ENCODE results near the gene ENOX1. TPM values are rescaled to one million over a fixed set of nuclear protein-coding genes. Genes with fewer than 3 reads are reported as not detected.

The ENOX1 gene
- polyA plus RNA-seq, 1 donor (not counting 4 experiments of a cell fraction or from before 2014, with no cell fraction given) = 1.1 TPM

- Histone ChIP-seq H4K20me1 (ENCODE audit: control insufficient read depth, extremely low read depth, insufficient read depth, low read length) (no peaks in the 10 kb centered on the region), H3K9me1 (ENCODE audit: control insufficient read depth, extremely low read depth, insufficient read depth, low read length) (no peaks in the 10 kb centered on the region), H3K9ac (ENCODE audit: control insufficient read depth, extremely low read depth, insufficient read depth, low read length) (no peak overlapping the region), H3K27ac (ENCODE audit: control insufficient read depth, insufficient read depth, low read length) (no peak overlapping the region), H2AFZ (ENCODE audit: control insufficient read depth, low read length) (no peak overlapping the region), H3K36me3 (ENCODE audit: control insufficient read depth in 2 of 2, extremely low read depth in 1 of 2, insufficient read depth in 2 of 2, low read length in 2 of 2) (no peaks in the 10 kb centered on the region), H3K9me3 (ENCODE audit: control insufficient read depth, low read depth, low read length) (no peaks in the 10 kb centered on the region), H3K79me2 (ENCODE audit: control insufficient read depth, insufficient read depth, low read length) (no peaks in the 10 kb centered on the region), H3K4me1 (ENCODE audit: control insufficient read depth, extremely low read depth, insufficient read depth, low read length) (no peaks in the 10 kb centered on the region), H3K4me2 (ENCODE audit: control insufficient read depth, extremely low read depth, insufficient read depth, low read depth, low read length) (no peak overlapping the region), H3K4me3 (ENCODE audit: control insufficient read depth in 2 of 3, extremely low read depth in 1 of 3, insufficient read depth in 2 of 3, low read depth in 1 of 3, low read length in 3 of 3) (no peak overlapping the region), H3K27me3 (ENCODE audit: control insufficient read depth, extremely low read depth, insufficient read depth, low read length) (no peaks in the 10 kb centered on the region)
- DNase-seq (ENCODE audit: low read depth, low spot score) = no peak
- no peak for TF ChIP-seq EZH2 (IDR thresholded peaks at IDR 0.05; ENCODE audit: low read length)
- dilution Hi-C loops (cut with MboI; ENCODE audit: extremely low pct_ligation_motif_present, low sequenced_read_pairs) = no loop called here
- FAIRE-seq = no peak
These were observed 579.9 kb downstream of the ENOX1 start for GRCh38 chr13:43206838-43207237.

- H3K4me1 ChIP-seq (ENCODE audit: control insufficient read depth, extremely low read depth, insufficient read depth, low read length) = no peaks in the 10 kb centered on the region
- TF ChIP-seq CTCF (optimal IDR thresholded peaks at IDR 0.05 in 1 of 3, IDR thresholded peaks at IDR 0.05 in 1 of 3, conservative IDR thresholded peaks at IDR 0.05 in 1 of 3; ENCODE audit: extremely low read depth in 1 of 3, insufficient read depth in 2 of 3, low read length in 3 of 3) (no peak), EZH2 (IDR thresholded peaks at IDR 0.05; ENCODE audit: low read length) (no peak)
- no peaks in the 10 kb centered on the region for H3K9me1 ChIP-seq (ENCODE audit: control insufficient read depth, extremely low read depth, insufficient read depth, low read length)
- no peak overlapping the region for H3K27ac ChIP-seq (ENCODE audit: control insufficient read depth, insufficient read depth, low read length)
- FAIRE-seq (no peak), DNase-seq (ENCODE audit: low read depth, low spot score) (no peak)
- no peaks in the 10 kb centered on the region for H3K9me3 ChIP-seq (ENCODE audit: control insufficient read depth, low read depth, low read length)
- no peaks in the 10 kb centered on the region for H3K79me2 ChIP-seq (ENCODE audit: control insufficient read depth, insufficient read depth, low read length)
- H3K27me3 ChIP-seq (ENCODE audit: control insufficient read depth, extremely low read depth, insufficient read depth, low read length) = no peaks in the 10 kb centered on the region
- no peak overlapping the region for H3K9ac ChIP-seq (ENCODE audit: control insufficient read depth, extremely low read depth, insufficient read depth, low read length)
- H2AFZ ChIP-seq (ENCODE audit: control insufficient read depth, low read length) = no peak overlapping the region
- H3K4me2 ChIP-seq (ENCODE audit: control insufficient read depth, extremely low read depth, insufficient read depth, low read depth, low read length) = no peak overlapping the region
- no peaks in the 10 kb centered on the region for H4K20me1 ChIP-seq (ENCODE audit: control insufficient read depth, extremely low read depth, insufficient read depth, low read length)
- H3K36me3 ChIP-seq (ENCODE audit: control insufficient read depth in 2 of 2, extremely low read depth in 1 of 2, insufficient read depth in 2 of 2, low read length in 2 of 2) = no peaks in the 10 kb centered on the region
- dilution Hi-C loops (cut with MboI; ENCODE audit: extremely low pct_ligation_motif_present, low sequenced_read_pairs) = no loop called here
- no peak overlapping the region for H3K4me3 ChIP-seq (ENCODE audit: control insufficient read depth in 2 of 3, extremely low read depth in 1 of 3, insufficient read depth in 2 of 3, low read depth in 1 of 3, low read length in 3 of 3)
These were observed 581.4 kb downstream of the ENOX1 start for GRCh38 chr13:43205416-43205815.

GRCh38 chr13:43204591-43204990, 582.2 kb downstream of the ENOX1 start:
- H3K9me3 ChIP-seq (ENCODE audit: control insufficient read depth, low read depth, low read length) = no peaks in the 10 kb centered on the region
- H2AFZ ChIP-seq (ENCODE audit: control insufficient read depth, low read length) = no peak overlapping the region
- no peak overlapping the region for H3K9ac ChIP-seq (ENCODE audit: control insufficient read depth, extremely low read depth, insufficient read depth, low read length)
- H3K4me2 ChIP-seq (ENCODE audit: control insufficient read depth, extremely low read depth, insufficient read depth, low read depth, low read length) = no peak overlapping the region
- TF ChIP-seq EZH2 (IDR thresholded peaks at IDR 0.05; ENCODE audit: low read length) (no peak), CTCF (optimal IDR thresholded peaks at IDR 0.05 in 1 of 3, IDR thresholded peaks at IDR 0.05 in 1 of 3, conservative IDR thresholded peaks at IDR 0.05 in 1 of 3; ENCODE audit: extremely low read depth in 1 of 3, insufficient read depth in 2 of 3, low read length in 3 of 3) (no peak)
- DNase-seq (ENCODE audit: low read depth, low spot score) (no peak), FAIRE-seq (no peak)
- dilution Hi-C loops (cut with MboI; ENCODE audit: extremely low pct_ligation_motif_present, low sequenced_read_pairs) = no loop called here
- no peak overlapping the region for H3K27ac ChIP-seq (ENCODE audit: control insufficient read depth, insufficient read depth, low read length)
- H3K4me1 ChIP-seq (ENCODE audit: control insufficient read depth, extremely low read depth, insufficient read depth, low read length) = no peaks in the 10 kb centered on the region
- H3K4me3 ChIP-seq (ENCODE audit: control insufficient read depth in 2 of 3, extremely low read depth in 1 of 3, insufficient read depth in 2 of 3, low read depth in 1 of 3, low read length in 3 of 3) = no peak overlapping the region
- H3K79me2 ChIP-seq (ENCODE audit: control insufficient read depth, insufficient read depth, low read length) = no peaks in the 10 kb centered on the region
- H3K9me1 ChIP-seq (ENCODE audit: control insufficient read depth, extremely low read depth, insufficient read depth, low read length) = no peaks in the 10 kb centered on the region
- H4K20me1 ChIP-seq (ENCODE audit: control insufficient read depth, extremely low read depth, insufficient read depth, low read length) = no peaks in the 10 kb centered on the region
- H3K27me3 ChIP-seq (ENCODE audit: control insufficient read depth, extremely low read depth, insufficient read depth, low read length) = no peaks in the 10 kb centered on the region
- no peaks in the 10 kb centered on the region for H3K36me3 ChIP-seq (ENCODE audit: control insufficient read depth in 2 of 2, extremely low read depth in 1 of 2, insufficient read depth in 2 of 2, low read length in 2 of 2)

Data from keratinocyte (primary cell).